H1 (cell line): ENCODE data around the gene AP1S3.
"Not testable (repeated sequence)": the region's sequence is repeated elsewhere in the genome, so short reads cannot be mapped to it uniquely, and the experiment has no call there.

ENCODE experiments used
- EZH2 ChIP-seq: fragments of 200-600 bp; sonication (generic); IDR thresholded peaks from 2 replicates; pipeline ENCODE4 v1.7.1; 2012; ENCODE audit warnings: low read depth, mild to moderate bottlenecking, moderate library complexity, low read length, inconsistent platforms; ENCODE audit not compliant: severe bottlenecking
- GTF2F1 ChIP-seq: IDR thresholded peaks from 2 replicates; pipeline ENCODE4 v1.6.1; 2012; ENCODE audit warnings: low read depth, low read length, improper control_type of control experiment, borderline replicate concordance
- POLR2AphosphoS5 ChIP-seq: IDR thresholded peaks from 2 replicates; pipeline ENCODE4 v1.6.1; 2011; ENCODE audit warnings: low read depth, low read length
- YY1 ChIP-seq: IDR thresholded peaks from 2 replicates; pipeline ENCODE4 v1.6.1; 2011; ENCODE audit warnings: low read depth, mild to moderate bottlenecking, low read length
- TF ChIP-seq, protein P1 (sequence below), 3 experiments: IDR thresholded peaks; 1 replicate in 2 of 3; 2 replicates in 1 of 3; pipeline versions ENCODE4 v1.5.1 to v1.6.1; 2011; ENCODE audit warnings: low read length in 3 of 3, mild to moderate bottlenecking in 3 of 3, inconsistent platforms in 2 of 3, low read depth in 1 of 3, moderate library complexity in 1 of 3; ENCODE audit not compliant: insufficient read depth in 1 of 3; ENCODE audit errors: control extremely low read depth in 1 of 3

DNA sequence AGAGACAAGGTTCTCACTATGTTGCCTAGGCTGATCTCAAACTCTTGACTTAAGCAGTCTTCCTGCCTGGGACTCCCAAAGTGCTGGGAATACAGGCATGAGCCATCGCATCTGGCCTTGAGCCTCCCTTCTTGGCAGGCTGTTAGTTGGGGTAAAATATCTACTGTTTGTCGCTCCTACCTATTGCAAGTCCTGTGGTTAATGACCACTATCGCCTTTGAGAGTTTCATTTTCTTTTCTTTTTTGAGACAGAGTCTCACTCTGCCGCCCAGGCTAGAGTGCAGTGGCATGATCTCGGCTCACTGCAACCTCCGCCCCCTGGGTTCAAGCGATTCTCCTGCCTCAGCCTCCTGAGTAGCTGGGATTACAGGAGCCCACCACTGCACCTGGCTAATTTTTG lies 75.6 kb downstream of the AP1S3 start:
- TF ChIP-seq, protein P1, sequence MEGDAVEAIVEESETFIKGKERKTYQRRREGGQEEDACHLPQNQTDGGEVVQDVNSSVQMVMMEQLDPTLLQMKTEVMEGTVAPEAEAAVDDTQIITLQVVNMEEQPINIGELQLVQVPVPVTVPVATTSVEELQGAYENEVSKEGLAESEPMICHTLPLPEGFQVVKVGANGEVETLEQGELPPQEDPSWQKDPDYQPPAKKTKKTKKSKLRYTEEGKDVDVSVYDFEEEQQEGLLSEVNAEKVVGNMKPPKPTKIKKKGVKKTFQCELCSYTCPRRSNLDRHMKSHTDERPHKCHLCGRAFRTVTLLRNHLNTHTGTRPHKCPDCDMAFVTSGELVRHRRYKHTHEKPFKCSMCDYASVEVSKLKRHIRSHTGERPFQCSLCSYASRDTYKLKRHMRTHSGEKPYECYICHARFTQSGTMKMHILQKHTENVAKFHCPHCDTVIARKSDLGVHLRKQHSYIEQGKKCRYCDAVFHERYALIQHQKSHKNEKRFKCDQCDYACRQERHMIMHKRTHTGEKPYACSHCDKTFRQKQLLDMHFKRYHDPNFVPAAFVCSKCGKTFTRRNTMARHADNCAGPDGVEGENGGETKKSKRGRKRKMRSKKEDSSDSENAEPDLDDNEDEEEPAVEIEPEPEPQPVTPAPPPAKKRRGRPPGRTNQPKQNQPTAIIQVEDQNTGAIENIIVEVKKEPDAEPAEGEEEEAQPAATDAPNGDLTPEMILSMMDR (IDR thresholded peaks at IDR 0.05; ENCODE audit: control extremely low read depth in 1 of 3, insufficient read depth in 1 of 3, low read depth in 1 of 3, low read length in 3 of 3): not testable (repeated sequence)
- TF ChIP-seq POLR2AphosphoS5, GTF2F1, EZH2, YY1: not testable (repeated sequence)
